HL-60 (cell line): ENCODE results near the gene XPR1.
A peak's percentile ranks its signal among the peaks of the same experiment; 100 is the strongest.

Experiments
- DNase-seq, 2 experiments: peaks; one replicate each; pipeline ENCODE4 v3.0.0-alpha.2; 2010 to 2020; ENCODE audit warnings: low read depth in 1 of 2, low spot score in 1 of 2
- H3K27ac ChIP-seq: fragments of 250-450 bp; sonication (Bioruptor Pico); replicated peaks from 2 replicates; pipeline ENCODE4 v1.5.1; 2020; ENCODE audit warnings: mild to moderate bottlenecking, moderate library complexity
- H3K27me3 ChIP-seq: fragments of 250-450 bp; sonication (Bioruptor Pico); 2 replicates; pipeline ENCODE4 v1.5.1; 2021; ENCODE audit warnings: mild to moderate bottlenecking, moderate library complexity; ENCODE audit not compliant: insufficient read depth, poor library complexity, severe bottlenecking
- H3K4me3 ChIP-seq: replicated peaks from 2 replicates; pipeline ENCODE4 v1.5.1; 2011; ENCODE audit warnings: mild to moderate bottlenecking, control low read depth, low read length; ENCODE audit not compliant: insufficient read depth
- CTCF ChIP-seq: IDR thresholded peaks from one replicate; pipeline ENCODE4 v1.5.1; 2011; ENCODE audit warnings: low read length, control low read depth, inconsistent platforms; ENCODE audit not compliant: insufficient read depth
- GABPA ChIP-seq: IDR thresholded peaks from 2 replicates; pipeline ENCODE4 v1.6.1; 2012; ENCODE audit warnings: low read depth
- POLR2AphosphoS5 ChIP-seq: IDR thresholded peaks from 2 replicates; pipeline ENCODE4 v1.6.1; 2012; ENCODE audit warnings: low read depth
- REST ChIP-seq: IDR thresholded peaks from 2 replicates; pipeline ENCODE4 v1.6.1; 2012; ENCODE audit warnings: low read depth; ENCODE audit not compliant: insufficient replicate concordance
- SPI1 ChIP-seq: IDR thresholded peaks from 2 replicates; pipeline ENCODE4 v1.6.1; 2012; ENCODE audit warnings: low read depth, mild to moderate bottlenecking, borderline replicate concordance

Gene XPR1

GRCh38 chr1:180849031-180849775 lies 217.4 kb downstream of the XPR1 start:
- DNase-seq: no peak
- Histone ChIP-seq H3K27me3 (no peaks in the 10 kb centered on the region), H3K27ac (no peak overlapping the region), H3K4me3 (no peak overlapping the region)
- TF ChIP-seq GABPA (no peak), SPI1 (no peak), REST (no peak), POLR2AphosphoS5 (no peak), CTCF (no peak)

- Histone ChIP-seq H3K4me3 (no peak overlapping the region), H3K27me3 (no peaks in the 10 kb centered on the region), H3K27ac (no peak overlapping the region)
- no peak for DNase-seq
- TF ChIP-seq GABPA (no peak), CTCF (no peak), POLR2AphosphoS5 (no peak), SPI1 (peak; percentile 96), REST (no peak)
These were observed 220.4 kb downstream of the XPR1 start for GRCh38 chr1:180851995-180852887.

GRCh38 chr1:180854001-180854400 lies 222.2 kb downstream of the XPR1 start:
- Histone ChIP-seq H3K27ac (no peak overlapping the region), H3K4me3 (no peak overlapping the region), H3K27me3 (no peaks in the 10 kb centered on the region)
- no peak for DNase-seq
- no peak for TF ChIP-seq POLR2AphosphoS5
- TF ChIP-seq GABPA: no peak
- no peak for TF ChIP-seq CTCF
- TF ChIP-seq REST: no peak
